ENCODE results near the gene ATP9B. TPM values are rescaled to one million over a fixed set of nuclear protein-coding genes. Genes with fewer than 3 reads are reported as not detected.

Gene ATP9B
- total RNA-seq, 1 experiment from 2014 or later, result 17.8 TPM

GRCh38 chr18:79384151-79384807 is 315.1 kb downstream of the ATP9B start:
- no peak overlapping the region for H2AFZ ChIP-seq (ENCODE audit: low read depth, low read length, poor library complexity, severe bottlenecking)
- H3K4me3 ChIP-seq (replicated peaks in 1 of 2; ENCODE audit: low read depth in 1 of 2, low read length in 2 of 2), result no peak overlapping the region
- no peaks in the 10 kb centered on the region for H3K79me2 ChIP-seq (ENCODE audit: insufficient read depth, low read length)
- ChIA-PET CTCF (no interaction called here), POLR2A (no interaction called here), RAD21 (ENCODE audit: low non-redundant PET in 1 of 2, low total read pairs in 2 of 2, uncharacterized antibody in 2 of 2, unreplicated experiment in 2 of 2) (no interaction called here)
- H3K27me3 ChIP-seq (ENCODE audit: insufficient read depth, low read length), result no peaks in the 10 kb centered on the region
- no peak overlapping the region for H3K9ac ChIP-seq (ENCODE audit: low read length)
- DNase-seq (ENCODE audit: low read depth, low spot score) (no peak), ATAC-seq (no peak)
- H3K4me1 ChIP-seq (ENCODE audit: control insufficient read depth in 1 of 2, insufficient read depth in 2 of 2, low read length in 2 of 2), result peaks cover 0 to 2% of the 10 kb centered on the region in 2 experiments; a peak in 1 of 4 replicates
- no peak for TF ChIP-seq RAD21 (IDR thresholded peaks at IDR 0.05; ENCODE audit: low read depth)
- TF ChIP-seq ELF1 (IDR thresholded peaks at IDR 0.05; ENCODE audit: borderline replicate concordance, low read depth), result no peak
- TF ChIP-seq ATF3 (IDR thresholded peaks at IDR 0.05), result no peak
- no peak for TF ChIP-seq EZH2 (IDR thresholded peaks at IDR 0.05)
- TF ChIP-seq JUND (IDR thresholded peaks at IDR 0.05), result no peak
- TF ChIP-seq SRF (IDR thresholded peaks at IDR 0.05; ENCODE audit: low read depth), result no peak
- no peak for TF ChIP-seq TCF7L2 (IDR thresholded peaks at IDR 0.05; ENCODE audit: borderline replicate concordance, extremely low read depth, insufficient read depth, insufficient read length)
- no peak for TF ChIP-seq POLR2A (IDR thresholded peaks at IDR 0.05; ENCODE audit: borderline replicate concordance, extremely low read depth, insufficient read depth, insufficient read length)
- TF ChIP-seq ZNF274 (IDR thresholded peaks at IDR 0.05; ENCODE audit: low read depth, low read length), result no peak
- TF ChIP-seq EGR1 (IDR thresholded peaks at IDR 0.05; ENCODE audit: low read depth), result no peak
- no peak for TF ChIP-seq CTCF (IDR thresholded peaks at IDR 0.05 in 2 of 3, conservative IDR thresholded peaks at IDR 0.05 in 1 of 3; ENCODE audit: borderline replicate concordance in 1 of 3, insufficient read depth in 1 of 3, low read depth in 2 of 3, low read length in 2 of 3)
- no peak overlapping the region for H3K4me2 ChIP-seq (ENCODE audit: low read length)
- intact Hi-C loops (cut with micrococcal nuclease), result no loop called here
- no TSS peak for BruUV-seq (replicated peaks)
- H3K27ac ChIP-seq (ENCODE audit: low read depth, low read length), result no peak overlapping the region
- H3K9me3 ChIP-seq (ENCODE audit: control insufficient read depth in 1 of 2, insufficient read depth in 1 of 2, low read depth in 1 of 2, low read length in 2 of 2), result no peaks in the 10 kb centered on the region
- H3K9me2 ChIP-seq (ENCODE audit: insufficient read depth), result no peaks in the 10 kb centered on the region
- no peaks in the 10 kb centered on the region for H4K20me1 ChIP-seq (ENCODE audit: insufficient read depth)
- H3K36me3 ChIP-seq (ENCODE audit: control insufficient read depth in 1 of 2, insufficient read depth in 2 of 2, low read length in 2 of 2), result no peaks in the 10 kb centered on the region

Measured in HCT116 (cell line).